NCI-H345 treated with DMSO at 0.1 percent for 48 hours (cell line): ENCODE data around the gene STAT3.
A peak's percentile ranks its signal among the peaks of the same experiment; 100 is the strongest.

ENCODE experiments used
- DNase-seq: peaks from one replicate; lab custom pipeline; 2025; ENCODE audit not compliant: unreplicated experiment; lab: John Stamatoyannopoulos, UW

Gene STAT3

GRCh38 chr17:42354956-42355843 lies 33.0 kb downstream of the STAT3 start:
- DNase-seq, result no peak

GRCh38 chr17:42348104-42348503 lies 40.1 kb downstream of the STAT3 start:
- DNase-seq, result no peak

- DNase-seq, result no peak
Observed at GRCh38 chr17:42347606-42348005, 40.6 kb downstream of the STAT3 start.

GRCh38 chr17:42347198-42347597 lies 41.0 kb downstream of the STAT3 start:
- no peak for DNase-seq

- DNase-seq, result no peak
Observed at GRCh38 chr17:42346481-42346880, 41.8 kb downstream of the STAT3 start.

GRCh38 chr17:42345396-42346073 lies 42.7 kb downstream of the STAT3 start:
- DNase-seq, result no peak

GRCh38 chr17:42342242-42343008 lies 45.8 kb downstream of the STAT3 start:
- DNase-seq, result no peak

GRCh38 chr17:42341568-42341967 lies 46.7 kb downstream of the STAT3 start:
- DNase-seq, result no peak

GRCh38 chr17:42340691-42341127 lies 47.5 kb downstream of the STAT3 start:
- no peak for DNase-seq

- no peak for DNase-seq
Observed at GRCh38 chr17:42339221-42339620, 49.0 kb downstream of the STAT3 start.

- DNase-seq, result no peak
Observed at GRCh38 chr17:42338427-42338985, 49.7 kb downstream of the STAT3 start.

- DNase-seq, result no peak
Observed at GRCh38 chr17:42337442-42337841, 50.8 kb downstream of the STAT3 start.

GRCh38 chr17:42334677-42335076 lies 53.6 kb downstream of the STAT3 start:
- no peak for DNase-seq

- DNase-seq, result no peak
Observed at GRCh38 chr17:42333053-42333452, 55.2 kb downstream of the STAT3 start.

- no peak for DNase-seq
Observed at GRCh38 chr17:42329025-42329976, 58.9 kb downstream of the STAT3 start.

GRCh38 chr17:42325026-42325425 lies 63.2 kb downstream of the STAT3 start:
- DNase-seq, result no peak

- DNase-seq, result no peak
Observed at GRCh38 chr17:42323268-42323773, 64.9 kb downstream of the STAT3 start.

GRCh38 chr17:42322382-42323267 lies 65.6 kb downstream of the STAT3 start:
- peak; percentile 73 for DNase-seq

- DNase-seq, result no peak
Observed at GRCh38 chr17:42321555-42321954, 66.7 kb downstream of the STAT3 start.
